ENCODE measurements around the gene ETS1.

Gene ETS1

DNA sequence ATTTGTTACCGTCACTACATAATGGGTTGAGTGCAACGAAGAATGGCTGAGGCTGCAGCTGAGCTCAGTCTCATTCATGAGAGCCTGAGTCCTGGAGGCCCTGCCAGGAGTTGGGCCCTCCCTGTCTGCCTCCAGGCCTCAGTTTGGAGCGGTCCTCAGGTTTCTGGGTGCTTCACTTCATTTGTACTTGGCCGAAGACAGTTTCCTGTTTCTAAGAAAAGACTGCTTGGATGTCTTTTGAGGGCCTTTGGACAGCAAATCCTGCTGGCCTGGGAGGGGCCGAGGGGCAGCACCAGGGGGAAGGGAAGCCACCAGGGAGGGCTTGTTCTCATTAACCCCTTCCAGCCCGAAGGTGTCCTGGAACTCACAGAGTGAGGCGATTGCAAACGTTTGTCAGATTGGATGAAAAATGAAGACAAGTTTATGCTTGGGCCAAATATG, 163.1 kb downstream of the ETS1 start:
- no peak for DNase-seq (ENCODE audit: low read depth)

DNA sequence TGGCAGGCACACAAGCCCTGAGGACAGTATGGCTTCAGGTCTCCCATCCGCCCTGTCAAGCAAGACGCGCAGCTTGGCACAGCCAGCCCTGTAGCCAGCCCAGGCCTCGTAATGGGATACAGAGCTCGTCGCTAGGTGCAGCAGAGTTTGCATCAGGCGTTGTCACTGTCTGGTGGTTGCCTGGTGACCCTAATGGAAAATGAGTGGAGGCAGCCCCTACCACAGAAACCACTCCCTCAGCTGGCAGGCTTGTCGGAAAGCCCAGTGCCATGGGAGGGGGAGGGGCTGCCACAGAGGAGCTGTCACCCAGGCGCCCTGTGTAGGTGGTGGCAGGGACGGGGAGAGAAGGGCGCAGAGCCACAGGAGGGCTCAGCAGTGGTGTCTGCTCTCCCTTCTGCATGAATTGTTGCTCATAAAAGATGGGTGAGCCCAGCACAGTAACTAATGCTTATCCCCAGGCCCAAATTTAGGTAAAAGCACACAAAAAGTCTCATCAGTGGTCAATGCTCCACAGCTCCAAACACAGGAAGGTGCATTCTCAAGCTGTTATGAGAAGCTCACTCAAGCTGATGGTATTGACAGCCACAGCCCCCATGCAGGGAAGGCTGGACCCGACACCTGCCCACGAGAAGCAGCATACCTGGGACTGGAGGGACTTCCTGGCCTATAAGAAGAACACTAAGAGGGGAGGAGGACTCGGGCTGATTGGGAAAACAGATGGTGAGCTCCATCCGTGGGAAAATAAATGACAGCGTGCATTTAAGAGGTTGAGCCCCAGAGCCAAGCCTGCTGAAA, 164.6 kb downstream of the ETS1 start:
- no peak for DNase-seq (ENCODE audit: low read depth)

DNA sequence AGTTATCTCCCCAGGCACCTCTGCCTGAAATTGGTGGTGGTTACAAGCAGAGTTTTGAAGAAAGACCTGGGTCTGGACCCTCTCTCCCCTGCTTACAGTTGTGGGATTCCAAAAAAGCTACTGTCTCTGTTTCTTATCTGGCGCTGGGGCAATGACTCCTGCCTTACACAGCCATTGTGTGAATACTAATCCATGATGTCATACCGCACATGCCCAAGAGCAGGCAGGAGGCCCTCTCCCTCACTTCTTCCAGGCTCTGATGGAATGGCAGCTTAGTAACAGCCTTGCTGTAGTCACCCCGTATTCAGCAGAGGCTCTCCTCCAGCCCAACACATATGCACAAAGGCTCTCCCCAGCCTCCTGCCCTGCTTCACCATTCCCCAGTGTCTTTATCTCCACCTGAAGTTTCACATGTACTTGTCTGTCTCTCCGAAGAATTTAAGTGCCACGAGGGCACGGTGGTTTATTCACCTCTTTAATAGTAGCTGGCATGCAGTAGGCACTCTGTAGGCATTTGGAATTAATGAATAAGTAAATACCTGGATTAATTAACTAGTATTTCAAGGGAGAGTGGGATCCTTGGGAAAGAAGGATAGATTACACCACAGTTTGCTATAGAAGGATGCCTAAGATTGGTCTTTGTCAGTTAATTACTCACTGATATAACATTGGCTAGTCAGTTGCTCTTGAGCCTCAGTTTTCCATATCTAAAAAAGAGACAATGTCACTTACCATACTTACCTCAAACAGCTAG, 165.6 kb downstream of the ETS1 start:
- no peak for DNase-seq (ENCODE audit: low read depth)

DNA sequence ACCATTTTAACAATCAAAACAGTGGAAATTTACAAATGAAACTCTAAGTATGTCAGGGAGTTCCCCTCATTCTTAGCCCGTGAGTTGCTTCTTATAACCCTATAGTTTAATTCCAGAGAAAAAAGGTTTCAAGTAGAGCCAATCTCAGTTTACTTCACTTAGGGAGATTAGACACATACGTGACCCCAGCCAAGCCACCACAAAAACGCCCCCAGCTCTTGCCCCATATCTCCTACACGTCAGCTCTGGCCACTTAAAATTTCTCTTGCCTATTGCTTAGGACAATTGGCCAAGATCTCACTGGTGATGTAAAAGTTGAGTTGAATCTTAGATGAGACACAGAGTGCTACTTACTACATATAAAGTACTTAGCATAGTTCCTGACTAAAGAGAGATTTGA, 166.4 kb downstream of the ETS1 start:
- DNase-seq (ENCODE audit: low read depth) = peak; percentile 67

DNA sequence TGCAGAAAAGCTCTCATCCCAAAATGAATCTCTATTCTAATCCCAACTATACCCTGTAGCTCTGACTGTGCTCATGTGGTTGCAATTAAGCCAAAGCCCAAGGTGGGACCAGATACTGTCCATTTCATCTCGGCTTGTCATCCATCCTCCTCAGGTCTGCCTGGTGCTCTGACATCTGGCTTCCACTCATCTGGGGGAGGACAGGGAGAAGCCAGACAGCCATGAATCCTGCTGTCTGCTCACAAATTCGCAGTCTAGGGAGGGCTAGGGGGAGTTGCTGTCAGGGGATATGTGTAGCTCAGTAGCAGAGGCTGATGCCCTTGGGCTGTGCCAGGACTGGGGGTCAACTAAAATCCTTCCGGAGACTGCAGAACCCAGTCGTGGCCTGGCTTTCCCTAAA, 167.1 kb downstream of the ETS1 start:
- no peak for DNase-seq (ENCODE audit: low read depth)

DNA sequence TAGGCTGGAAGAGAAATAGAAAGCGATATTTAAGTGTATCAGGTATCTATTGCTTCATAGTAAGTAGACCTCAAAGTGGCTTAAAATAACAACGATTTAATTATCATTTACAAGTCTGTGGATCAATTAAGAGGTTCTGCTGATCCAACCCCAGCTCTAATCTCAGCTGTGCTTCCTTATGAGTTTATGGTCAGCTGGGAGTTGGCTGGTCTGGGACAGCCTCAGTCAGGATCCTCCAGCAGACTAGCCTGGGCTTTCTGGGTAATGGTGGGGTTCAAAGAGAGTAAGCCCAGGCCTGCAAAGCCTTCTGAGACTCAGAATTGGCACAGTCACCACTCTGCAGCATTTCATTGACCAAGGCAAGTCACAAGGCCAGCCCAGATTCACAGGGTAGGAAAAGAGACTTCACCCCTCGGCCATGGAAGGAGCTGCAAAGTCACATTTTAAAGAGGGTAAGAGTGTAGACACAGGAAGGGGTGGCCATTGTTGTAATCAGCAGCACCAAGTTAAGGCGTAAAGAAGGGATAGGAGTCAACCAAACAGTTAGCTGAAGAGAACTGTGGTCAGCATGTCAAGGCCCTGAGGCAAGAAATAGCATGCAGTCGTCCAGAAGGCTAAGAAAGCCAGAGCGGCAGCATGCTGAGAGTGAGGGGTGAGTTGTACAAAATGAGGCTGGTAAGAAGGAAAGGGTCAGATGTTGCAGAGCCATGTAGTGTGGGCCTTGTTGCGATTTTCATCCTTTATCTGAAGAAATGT, 168.2 kb downstream of the ETS1 start:
- no peak for DNase-seq (ENCODE audit: low read depth)

DNA sequence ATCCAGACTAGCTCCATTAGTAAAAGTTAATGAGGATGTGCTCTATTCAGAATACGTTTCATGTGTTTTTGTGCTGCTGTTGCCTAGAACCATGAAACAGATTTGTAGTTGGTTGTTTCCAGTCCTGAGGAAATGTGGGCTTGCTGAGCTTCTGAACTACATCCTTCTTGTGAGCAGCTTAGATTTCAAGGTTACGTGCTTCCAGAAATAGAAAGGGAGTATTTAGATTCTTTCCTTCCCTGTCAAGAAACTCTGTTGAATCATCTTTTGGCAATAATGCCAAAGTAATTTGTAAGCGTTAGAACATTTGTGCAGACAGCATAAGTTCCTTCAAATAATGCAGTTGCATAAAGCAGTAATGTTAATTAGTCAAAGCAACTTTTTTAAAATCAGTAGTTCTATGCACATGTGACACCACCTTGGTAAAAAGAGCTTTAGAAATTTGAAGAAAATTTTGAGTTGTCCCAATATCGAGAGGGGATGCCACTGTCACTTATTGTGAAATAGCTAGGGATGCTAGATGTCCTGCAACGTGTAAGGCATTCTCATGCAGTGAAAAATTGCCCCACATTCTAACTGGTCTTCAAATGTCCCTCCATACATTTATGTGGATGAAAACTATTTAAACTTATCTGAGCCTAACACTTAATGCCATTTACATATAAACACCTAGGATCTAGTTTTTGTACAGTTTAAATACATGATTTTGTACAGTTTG, 169.6 kb downstream of the ETS1 start:
- peak; percentile 72 for DNase-seq (ENCODE audit: low read depth)

DNA sequence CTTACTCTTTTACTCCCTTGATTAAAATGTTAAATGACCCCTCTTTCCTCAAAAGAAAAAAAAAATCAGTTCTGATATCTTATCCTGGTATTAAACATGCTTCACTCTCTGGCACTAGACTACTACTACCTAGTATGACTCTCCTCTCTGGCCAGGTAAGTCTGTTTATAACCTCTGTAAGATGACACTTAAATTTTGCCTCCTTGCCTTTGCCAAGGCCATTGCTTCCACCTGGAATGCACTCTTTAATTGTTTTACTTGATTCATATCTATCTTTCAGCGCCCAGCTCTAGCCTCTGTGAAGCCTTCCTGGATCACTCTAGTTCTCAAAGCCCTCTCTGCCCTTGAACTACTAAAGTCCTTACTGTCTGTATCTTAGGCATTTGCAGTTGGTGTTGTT, 170.4 kb downstream of the ETS1 start:
- no peak for DNase-seq (ENCODE audit: low read depth)

DNA sequence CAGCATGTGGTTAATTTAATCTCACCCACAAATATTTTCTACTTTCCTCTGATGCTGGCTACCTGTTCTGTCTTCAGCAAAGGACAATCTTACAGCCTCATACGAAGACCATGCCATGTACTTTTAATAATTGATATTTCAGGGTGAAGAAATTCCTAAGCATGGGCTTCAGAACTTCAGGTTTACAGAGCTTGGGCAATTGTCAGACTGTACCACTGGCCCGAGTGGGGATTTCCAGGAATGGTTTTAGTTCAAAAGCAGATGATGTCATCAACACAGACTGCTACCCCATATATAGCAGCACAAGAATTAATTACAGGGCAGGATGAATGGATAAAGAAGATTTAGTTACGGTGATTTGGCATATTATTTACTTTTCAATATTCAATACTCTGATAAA, 171.8 kb downstream of the ETS1 start:
- DNase-seq (ENCODE audit: low read depth) = no peak

DNA sequence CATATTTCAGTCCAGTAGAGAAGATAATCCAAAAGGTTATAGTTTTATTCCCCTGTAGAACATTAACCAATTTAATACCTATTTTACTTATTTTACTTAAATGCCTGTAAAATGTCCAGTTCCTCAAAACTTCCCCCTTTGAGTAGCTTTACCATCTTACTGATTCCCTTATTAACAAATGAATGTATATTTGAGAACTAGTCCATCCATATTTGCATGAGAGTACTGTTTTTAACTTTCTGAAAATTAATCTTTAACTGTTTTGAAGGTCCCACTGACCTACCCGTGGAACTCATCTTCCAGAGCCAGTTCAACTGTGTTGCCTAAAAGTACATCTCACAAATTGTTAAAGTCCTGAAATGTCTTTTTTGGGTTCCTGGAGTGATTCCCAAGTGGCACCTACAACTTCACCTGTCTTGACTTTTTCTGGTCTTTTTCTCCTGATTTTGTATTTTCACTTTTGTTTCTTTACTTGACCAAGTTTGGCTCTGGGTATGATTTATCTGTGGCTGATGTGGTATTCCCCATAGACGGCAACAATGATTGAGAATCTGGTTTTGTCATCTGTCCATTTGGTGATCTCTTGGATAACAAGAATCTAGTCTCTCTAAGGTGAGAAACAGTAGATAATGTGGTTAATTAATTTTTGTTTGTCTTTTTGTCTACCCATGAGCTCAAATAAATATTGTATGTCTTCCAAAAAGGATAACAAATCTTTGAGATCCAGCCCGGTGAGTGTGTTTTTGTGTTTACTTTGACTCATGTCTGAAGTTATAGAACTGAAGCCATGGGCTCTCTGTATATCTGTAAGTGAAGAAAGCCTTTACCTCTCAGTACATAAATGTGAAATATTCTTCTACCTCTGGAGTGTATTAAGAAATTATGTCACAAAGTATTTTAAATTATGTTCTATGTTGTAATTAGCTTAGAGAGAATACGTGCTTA, 174.2 kb downstream of the ETS1 start:
- no peak for DNase-seq (ENCODE audit: low read depth)

DNA sequence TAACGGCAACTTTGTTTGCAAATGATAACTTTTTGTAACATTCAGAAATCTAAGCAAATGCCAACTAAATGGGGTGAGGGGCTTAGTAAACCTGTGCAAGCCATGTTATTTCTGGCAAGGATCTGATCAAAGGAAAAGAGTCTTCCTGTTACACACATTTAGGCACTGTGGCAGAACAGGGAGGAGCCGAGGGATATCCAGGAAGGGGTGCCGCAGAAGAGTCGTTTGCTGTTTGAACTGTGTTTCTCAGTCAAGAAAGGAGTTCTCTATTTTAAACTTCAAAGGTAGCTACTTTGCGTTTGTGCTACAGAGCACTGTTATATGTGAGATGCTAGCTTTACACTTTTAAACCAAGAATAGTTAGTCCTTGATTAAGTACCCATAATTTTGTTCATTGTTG, 175.5 kb downstream of the ETS1 start:
- no peak for DNase-seq (ENCODE audit: low read depth)

DNA sequence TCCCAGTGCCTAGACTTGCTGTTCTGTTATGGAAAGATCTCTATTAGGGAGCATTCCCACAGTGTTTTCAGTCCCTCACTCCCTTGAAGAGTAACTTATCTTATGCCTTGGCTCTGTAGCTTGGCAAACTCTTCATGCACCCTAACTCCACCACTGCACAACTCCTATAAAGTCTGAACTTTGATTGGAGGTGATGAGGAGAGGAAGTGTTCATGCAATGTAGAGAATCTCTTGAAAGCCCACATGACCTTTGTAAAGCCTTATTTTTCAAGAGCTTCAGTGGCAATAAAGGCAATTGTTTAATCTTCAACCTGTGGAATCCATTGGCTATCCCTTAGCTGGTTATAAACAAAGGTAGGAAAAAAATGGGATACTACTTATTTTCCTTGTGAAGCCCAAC, 176.2 kb downstream of the ETS1 start:
- DNase-seq (ENCODE audit: low read depth) = no peak

DNA sequence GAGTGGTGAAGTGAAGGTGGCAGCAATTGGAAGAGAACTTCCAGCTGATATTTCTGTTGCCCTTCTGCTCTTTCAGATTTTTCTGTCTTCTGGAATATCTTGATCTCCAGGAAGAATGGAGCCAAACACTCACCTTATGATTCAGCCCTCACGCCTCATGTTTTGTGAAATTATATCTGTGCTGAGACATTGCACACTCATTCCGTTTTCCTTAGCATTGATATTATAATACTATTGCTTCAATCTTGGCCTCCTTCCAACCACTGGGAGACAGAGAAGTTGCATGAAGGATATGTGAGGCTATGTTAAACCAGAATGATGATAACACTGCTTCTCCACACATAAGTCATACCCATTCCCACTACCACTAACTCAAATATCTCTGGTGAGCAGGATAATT, 177.9 kb downstream of the ETS1 start:
- DNase-seq (ENCODE audit: low read depth) = peak; percentile 83

Data from HS-5 (cell line).